ENCODE results near the gene SPATA16. TPM values are rescaled to one million over a fixed set of nuclear protein-coding genes. Genes with fewer than 3 reads are reported as not detected.

The SPATA16 gene
- total RNA-seq, 4 donors from 2014 or later, result not detected

- intact Hi-C loops (cut with DNase I), result no loop called here
- WGBS, 2 donors, result 88 to 90% methylated on average over 1 of the region's 1 CpG
- Histone ChIP-seq H3K4me1 (no peaks in the 10 kb centered on the region), H3K27me3 (no peaks in the 10 kb centered on the region), H3K9me3 (no peaks in the 10 kb centered on the region), H3K36me3 (no peaks in the 10 kb centered on the region), H3K4me3 (replicated peaks in 1 of 3) (no peak overlapping the region), H3K27ac (no peak overlapping the region)
- no peak for DNase-seq
- TF ChIP-seq POLR2A (IDR thresholded peaks at IDR 0.05), result no peak
- TF ChIP-seq, protein P1, sequence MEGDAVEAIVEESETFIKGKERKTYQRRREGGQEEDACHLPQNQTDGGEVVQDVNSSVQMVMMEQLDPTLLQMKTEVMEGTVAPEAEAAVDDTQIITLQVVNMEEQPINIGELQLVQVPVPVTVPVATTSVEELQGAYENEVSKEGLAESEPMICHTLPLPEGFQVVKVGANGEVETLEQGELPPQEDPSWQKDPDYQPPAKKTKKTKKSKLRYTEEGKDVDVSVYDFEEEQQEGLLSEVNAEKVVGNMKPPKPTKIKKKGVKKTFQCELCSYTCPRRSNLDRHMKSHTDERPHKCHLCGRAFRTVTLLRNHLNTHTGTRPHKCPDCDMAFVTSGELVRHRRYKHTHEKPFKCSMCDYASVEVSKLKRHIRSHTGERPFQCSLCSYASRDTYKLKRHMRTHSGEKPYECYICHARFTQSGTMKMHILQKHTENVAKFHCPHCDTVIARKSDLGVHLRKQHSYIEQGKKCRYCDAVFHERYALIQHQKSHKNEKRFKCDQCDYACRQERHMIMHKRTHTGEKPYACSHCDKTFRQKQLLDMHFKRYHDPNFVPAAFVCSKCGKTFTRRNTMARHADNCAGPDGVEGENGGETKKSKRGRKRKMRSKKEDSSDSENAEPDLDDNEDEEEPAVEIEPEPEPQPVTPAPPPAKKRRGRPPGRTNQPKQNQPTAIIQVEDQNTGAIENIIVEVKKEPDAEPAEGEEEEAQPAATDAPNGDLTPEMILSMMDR (IDR thresholded peaks at IDR 0.05), result no peak
Measured at GRCh38 chr3:173064631-173065030, 76.4 kb downstream of the SPATA16 start.

GRCh38 chr3:173058229-173058628, 82.8 kb downstream of the SPATA16 start:
- no peak for DNase-seq
- H3K27me3 ChIP-seq, result no peaks in the 10 kb centered on the region
- 89 to 92% methylated on average over 2 of the region's 2 CpGs for WGBS, 2 donors
- H3K4me3 ChIP-seq (replicated peaks in 1 of 3), result no peak overlapping the region
- H3K9me3 ChIP-seq, result no peaks in the 10 kb centered on the region
- no peaks in the 10 kb centered on the region for H3K36me3 ChIP-seq
- TF ChIP-seq, protein P1 (IDR thresholded peaks at IDR 0.05), result no peak
- TF ChIP-seq POLR2A (IDR thresholded peaks at IDR 0.05), result no peak
- H3K4me1 ChIP-seq, result no peaks in the 10 kb centered on the region
- no peak overlapping the region for H3K27ac ChIP-seq
- intact Hi-C loops (cut with DNase I), result no loop called here

GRCh38 chr3:173055228-173055933, 85.7 kb downstream of the SPATA16 start:
- no peak overlapping the region for H3K4me3 ChIP-seq (replicated peaks in 1 of 3)

DNA sequence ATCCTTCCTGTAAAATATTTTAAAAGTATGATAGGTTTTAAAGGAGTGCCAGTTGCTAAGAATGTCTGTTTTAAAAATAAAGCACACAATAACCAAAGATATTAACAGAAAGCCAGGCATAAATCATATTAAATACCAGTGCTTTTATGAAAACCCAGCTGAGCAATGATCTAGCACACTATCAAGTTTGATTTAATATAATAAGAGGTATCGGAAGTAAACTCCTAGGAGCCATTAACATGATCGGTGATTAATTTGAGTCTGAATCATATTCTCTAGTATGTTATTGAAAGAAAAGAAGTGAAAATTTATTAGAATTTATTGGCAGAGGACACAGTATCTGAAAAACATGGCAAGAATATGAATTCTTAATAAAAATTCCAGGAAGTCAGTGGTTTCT, 91.7 kb downstream of the SPATA16 start:
- intact Hi-C loops (cut with DNase I), result loop anchor here (10.0 kb wide), 1 partner anchor 215 kb away; no protein-coding TSS in a partner anchor
- TF ChIP-seq POLR2A (IDR thresholded peaks at IDR 0.05), result no peak
- TF ChIP-seq, protein P1 (IDR thresholded peaks at IDR 0.05), result no peak
- Histone ChIP-seq H3K4me1 (no peaks in the 10 kb centered on the region), H3K27me3 (no peaks in the 10 kb centered on the region), H3K27ac (no peak overlapping the region), H3K4me3 (replicated peaks in 1 of 3) (no peak overlapping the region), H3K36me3 (no peaks in the 10 kb centered on the region), H3K9me3 (no peaks in the 10 kb centered on the region)
- DNase-seq, result no peak
- WGBS, 2 donors, result 88 to 92% methylated on average over 2 of the region's 2 CpGs

More at GRCh38 chr3:173055228-173055933, 85.7 kb downstream of the SPATA16 start:
- Histone ChIP-seq H3K27me3 (no peaks in the 10 kb centered on the region), H3K4me1 (no peaks in the 10 kb centered on the region), H3K27ac (no peak overlapping the region), H3K36me3 (no peaks in the 10 kb centered on the region), H3K9me3 (no peaks in the 10 kb centered on the region)
- 77% methylated on average over 2 of the region's 2 CpGs for WGBS, 2 donors
- no peak for DNase-seq
- no peak for TF ChIP-seq POLR2A (IDR thresholded peaks at IDR 0.05)
- TF ChIP-seq, protein P1 (IDR thresholded peaks at IDR 0.05), result no peak
- intact Hi-C loops (cut with DNase I), result no loop called here

- Histone ChIP-seq H3K4me3 (replicated peaks in 1 of 3) (no peak overlapping the region), H3K36me3 (no peaks in the 10 kb centered on the region), H3K27ac (no peak overlapping the region), H3K4me1 (no peaks in the 10 kb centered on the region), H3K9me3 (no peaks in the 10 kb centered on the region), H3K27me3 (no peaks in the 10 kb centered on the region)
- 63 to 65% methylated on average over 2 of the region's 2 CpGs for WGBS, 2 donors
- intact Hi-C loops (cut with DNase I), result loop anchor here (10.0 kb wide), 1 partner anchor 211 kb away; no protein-coding TSS in a partner anchor
- TF ChIP-seq, protein P1 (IDR thresholded peaks at IDR 0.05), result peak in 3 of 6 experiments; percentile 6 to 43 (median 29)
- TF ChIP-seq POLR2A (IDR thresholded peaks at IDR 0.05), result no peak
- no peak for DNase-seq
Measured at GRCh38 chr3:173045770-173046382, 95.2 kb downstream of the SPATA16 start.

Measured in thyroid gland (tissue), 4 donors.